Neural progenitor cell (in vitro differentiated cells): ENCODE results near the gene EPB41. TPM values are rescaled to one million over a fixed set of nuclear protein-coding genes. Genes with fewer than 3 reads are reported as not detected.
"Not testable (repeated sequence)": the region's sequence is repeated elsewhere in the genome, so short reads cannot be mapped to it uniquely, and the experiment has no call there.

ENCODE experiments used
- DNase-seq: peaks from one replicate; pipeline ENCODE4 v3.0.0-alpha.2; 2016; ENCODE audit warnings: low spot score
- H2AFZ ChIP-seq: fragments of 200-600 bp; sonication (generic); replicated peaks from 2 replicates; pipeline ENCODE4 v1.6.1; 2016; ENCODE audit warnings: antibody characterized with exemption
- H3F3A ChIP-seq: fragments of 200-600 bp; sonication (generic); 2 replicates; pipeline ENCODE4 v1.6.1; 2016; ENCODE audit warnings: antibody characterized with exemption, low read depth
- H3K27ac ChIP-seq: fragments of 200-600 bp; sonication (generic); 2 replicates; pipeline ENCODE4 v1.5.1; 2016; ENCODE audit warnings: mild to moderate bottlenecking
- H3K27me3 ChIP-seq: fragments of 200-600 bp; sonication (generic); 2 replicates; pipeline ENCODE4 v1.6.1; 2016; ENCODE audit warnings: mild to moderate bottlenecking, moderate library complexity
- H3K36me3 ChIP-seq: fragments of 200-600 bp; sonication (generic); 2 replicates; pipeline ENCODE4 v1.5.1; 2016
- H3K4me1 ChIP-seq: fragments of 200-600 bp; sonication (generic); 2 replicates; pipeline ENCODE4 v1.6.1; 2016; ENCODE audit warnings: mixed run types
- H3K4me2 ChIP-seq: fragments of 200-600 bp; sonication (generic); 2 replicates; pipeline ENCODE4 v1.6.1; 2016
- H3K4me3 ChIP-seq: fragments of 200-600 bp; sonication (generic); 2 replicates; pipeline ENCODE4 v1.5.1; 2016
- H3K79me2 ChIP-seq: fragments of 200-600 bp; sonication (generic); 2 replicates; pipeline ENCODE4 v1.6.1; 2016; ENCODE audit warnings: low read depth
- H3K9ac ChIP-seq: fragments of 200-600 bp; sonication (generic); 2 replicates; pipeline ENCODE4 v1.6.1; 2016
- H3K9me3 ChIP-seq: fragments of 200-600 bp; sonication (generic); 2 replicates; pipeline ENCODE4 v1.5.1; 2016; ENCODE audit warnings: low read depth
- H4K20me1 ChIP-seq: fragments of 200-600 bp; sonication (generic); 2 replicates; pipeline ENCODE4 v1.6.1; 2016; ENCODE audit warnings: low read depth
- H3K27ac Mint-ChIP-seq: 3 replicates; pipeline ENCODE4 v1.8.0; 2021; ENCODE audit warnings: mixed read lengths
- H3K27me3 Mint-ChIP-seq: 2 replicates; pipeline ENCODE4 v1.8.0; 2022; ENCODE audit warnings: low read depth, mild to moderate bottlenecking, inconsistent platforms, moderate library complexity, mixed read lengths; ENCODE audit not compliant: insufficient read depth
- H3K36me3 Mint-ChIP-seq: 3 replicates; pipeline ENCODE4 v1.8.0; 2021; ENCODE audit warnings: mixed read lengths
- H3K4me1 Mint-ChIP-seq: 3 replicates; pipeline ENCODE4 v1.8.0; 2021; ENCODE audit warnings: mixed read lengths
- H3K4me3 Mint-ChIP-seq: 3 replicates; pipeline ENCODE4 v1.8.0; 2021; ENCODE audit warnings: mild to moderate bottlenecking, moderate library complexity, mixed read lengths
- H3K9me3 Mint-ChIP-seq: 3 replicates; pipeline ENCODE4 v1.8.0; 2020; ENCODE audit warnings: mixed read lengths
- EZH2 ChIP-seq: fragments of 200-600 bp; sonication (generic); IDR thresholded peaks from 2 replicates; pipeline ENCODE4 v1.6.1; 2017; ENCODE audit warnings: antibody characterized with exemption, mild to moderate bottlenecking, moderate library complexity
- EZH2phosphoT487 ChIP-seq: fragments of 200-600 bp; sonication (generic); IDR thresholded peaks from 2 replicates; pipeline ENCODE4 v1.6.1; 2017; ENCODE audit warnings: antibody characterized with exemption
- total RNA-seq: library from RNA; depleted of rRNA; stranded (reverse); fragments of >200 nt; gene quantifications from 2 replicates; pipeline ENCODE4 v1.2.3, GENCODE V29; 2015; ENCODE audit warnings: low replicate concordance
- TF ChIP-seq, protein P1 (sequence below): fragments of 200-600 bp; sonication (generic); IDR thresholded peaks from 2 replicates; pipeline ENCODE4 v1.5.1; 2017; ENCODE audit warnings: antibody characterized with exemption, mild to moderate bottlenecking

Gene EPB41
- total RNA-seq, 1 donor from 2014 or later = 211 TPM

GRCh38 chr1:28936094-28936493, 21.7 kb downstream of the EPB41 start:
- no peak overlapping the region for H3K27ac Mint-ChIP-seq
- Histone ChIP-seq H3K4me3 (no peak overlapping the region), H4K20me1 (peaks cover 13% of the 10 kb centered on the region), H3K4me1 (no peaks in the 10 kb centered on the region), H3K27me3 (no peaks in the 10 kb centered on the region), H3K4me2 (no peak overlapping the region), H3K27ac (no peak overlapping the region), H3K36me3 (no peaks in the 10 kb centered on the region), H3F3A (no peaks in the 10 kb centered on the region), H3K9me3 (no peaks in the 10 kb centered on the region), H3K9ac (no peak overlapping the region), H2AFZ (no peak overlapping the region), H3K79me2 (peaks cover 98% of the 10 kb centered on the region)
- no peak overlapping the region for H3K4me3 Mint-ChIP-seq
- TF ChIP-seq EZH2phosphoT487 (no peak), EZH2 (no peak)
- TF ChIP-seq, protein P1, sequence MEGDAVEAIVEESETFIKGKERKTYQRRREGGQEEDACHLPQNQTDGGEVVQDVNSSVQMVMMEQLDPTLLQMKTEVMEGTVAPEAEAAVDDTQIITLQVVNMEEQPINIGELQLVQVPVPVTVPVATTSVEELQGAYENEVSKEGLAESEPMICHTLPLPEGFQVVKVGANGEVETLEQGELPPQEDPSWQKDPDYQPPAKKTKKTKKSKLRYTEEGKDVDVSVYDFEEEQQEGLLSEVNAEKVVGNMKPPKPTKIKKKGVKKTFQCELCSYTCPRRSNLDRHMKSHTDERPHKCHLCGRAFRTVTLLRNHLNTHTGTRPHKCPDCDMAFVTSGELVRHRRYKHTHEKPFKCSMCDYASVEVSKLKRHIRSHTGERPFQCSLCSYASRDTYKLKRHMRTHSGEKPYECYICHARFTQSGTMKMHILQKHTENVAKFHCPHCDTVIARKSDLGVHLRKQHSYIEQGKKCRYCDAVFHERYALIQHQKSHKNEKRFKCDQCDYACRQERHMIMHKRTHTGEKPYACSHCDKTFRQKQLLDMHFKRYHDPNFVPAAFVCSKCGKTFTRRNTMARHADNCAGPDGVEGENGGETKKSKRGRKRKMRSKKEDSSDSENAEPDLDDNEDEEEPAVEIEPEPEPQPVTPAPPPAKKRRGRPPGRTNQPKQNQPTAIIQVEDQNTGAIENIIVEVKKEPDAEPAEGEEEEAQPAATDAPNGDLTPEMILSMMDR = no peak
- H3K27me3 Mint-ChIP-seq = no peaks in the 10 kb centered on the region
- no peaks in the 10 kb centered on the region for H3K4me1 Mint-ChIP-seq
- H3K36me3 Mint-ChIP-seq = peaks cover 19% of the 10 kb centered on the region
- no peak for DNase-seq
- peaks cover 21% of the 10 kb centered on the region for H3K9me3 Mint-ChIP-seq

DNA sequence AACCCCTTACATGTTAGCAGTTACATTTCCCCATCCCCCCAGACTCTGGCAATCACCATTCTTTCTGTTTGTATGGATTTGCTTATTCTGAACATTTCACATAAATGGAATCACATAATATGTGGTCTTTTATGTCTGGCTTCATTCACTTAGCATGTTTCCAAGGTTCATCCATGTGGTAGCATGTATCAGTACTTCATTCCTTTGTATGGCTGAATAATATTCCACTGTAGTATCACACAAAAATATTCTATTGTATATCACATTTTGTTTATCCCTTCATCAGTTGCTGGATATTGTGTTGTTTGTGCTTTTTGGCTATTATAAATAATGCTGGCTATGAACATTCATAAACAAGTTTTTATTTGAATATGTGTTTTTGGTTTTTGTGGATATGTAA, 22.2 kb downstream of the EPB41 start:
- H3K4me2 ChIP-seq = no peak overlapping the region
- Mint-ChIP-seq H3K36me3 (peaks cover 22% of the 10 kb centered on the region), H3K27me3 (no peaks in the 10 kb centered on the region), H3K4me1 (no peaks in the 10 kb centered on the region), H3K9me3 (peaks cover 24% of the 10 kb centered on the region), H3K27ac (no peak overlapping the region), H3K4me3 (no peak overlapping the region)
- no peak overlapping the region for H3K27ac ChIP-seq
- H2AFZ ChIP-seq = no peak overlapping the region
- no peak for DNase-seq
- no peak overlapping the region for H3K9ac ChIP-seq
- no peaks in the 10 kb centered on the region for H3K4me1 ChIP-seq
- TF ChIP-seq, protein P1 = no peak
- TF ChIP-seq EZH2phosphoT487 (no peak), EZH2 (no peak)
- no peaks in the 10 kb centered on the region for H3F3A ChIP-seq
- no peaks in the 10 kb centered on the region for H3K36me3 ChIP-seq
- H3K9me3 ChIP-seq = no peaks in the 10 kb centered on the region
- H3K27me3 ChIP-seq = no peaks in the 10 kb centered on the region
- peaks cover 98% of the 10 kb centered on the region for H3K79me2 ChIP-seq
- H4K20me1 ChIP-seq = peaks cover 17% of the 10 kb centered on the region
- H3K4me3 ChIP-seq = no peak overlapping the region

DNA sequence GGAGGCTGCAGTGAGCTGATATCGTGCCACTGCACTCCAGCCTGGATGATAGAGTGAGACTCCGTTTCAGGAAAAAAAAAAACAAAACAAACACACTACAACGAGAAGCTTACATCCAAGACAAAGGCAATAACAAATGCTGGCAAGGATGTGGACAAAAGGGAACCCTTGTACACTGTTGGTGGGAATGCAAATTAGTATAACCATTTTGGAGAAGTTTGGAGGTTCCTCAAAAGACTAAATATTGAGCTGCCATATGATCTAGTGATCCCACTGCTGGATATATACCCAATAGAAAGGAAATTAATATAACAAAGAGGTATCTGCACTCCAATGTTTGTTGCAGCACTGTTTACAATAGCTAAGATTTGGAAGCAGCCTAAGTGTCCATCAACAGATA, 29.2 kb downstream of the EPB41 start:
- Histone ChIP-seq H4K20me1 (peaks cover 29% of the 10 kb centered on the region), H3K79me2 (peaks cover 100% of the 10 kb centered on the region)
- H3F3A ChIP-seq, H3K9ac ChIP-seq, H3K27ac Mint-ChIP-seq, H3K36me3 ChIP-seq, H3K27ac ChIP-seq, H3K27me3 ChIP-seq, H3K9me3 ChIP-seq, DNase-seq, H3K4me1 ChIP-seq, H3K4me1 Mint-ChIP-seq, H3K4me2 ChIP-seq, H3K4me3 ChIP-seq, H3K27me3 Mint-ChIP-seq, H3K4me3 Mint-ChIP-seq, H2AFZ ChIP-seq: not testable (repeated sequence)
- Mint-ChIP-seq H3K36me3 (peaks cover 20% of the 10 kb centered on the region), H3K9me3 (peaks cover 26% of the 10 kb centered on the region)

GRCh38 chr1:28950006-28950405, 35.6 kb downstream of the EPB41 start:
- Mint-ChIP-seq H3K36me3 (peaks cover 8% of the 10 kb centered on the region), H3K9me3 (peaks cover 6% of the 10 kb centered on the region), H3K27me3 (no peaks in the 10 kb centered on the region), H3K4me1 (peaks cover 5% of the 10 kb centered on the region), H3K4me3 (no peak overlapping the region), H3K27ac (no peak overlapping the region)
- no peak overlapping the region for H3K9ac ChIP-seq
- no peak overlapping the region for H3K4me3 ChIP-seq
- no peak overlapping the region for H3K27ac ChIP-seq
- H3K4me1 ChIP-seq = no peaks in the 10 kb centered on the region
- no peaks in the 10 kb centered on the region for H3K27me3 ChIP-seq
- H3F3A ChIP-seq = peaks cover 3% of the 10 kb centered on the region
- TF ChIP-seq EZH2phosphoT487 (no peak), EZH2 (no peak)
- TF ChIP-seq, protein P1 = no peak
- peaks cover 100% of the 10 kb centered on the region for H3K79me2 ChIP-seq
- peaks cover 31% of the 10 kb centered on the region for H4K20me1 ChIP-seq
- H2AFZ ChIP-seq = no peak overlapping the region
- DNase-seq = no peak
- H3K9me3 ChIP-seq = no peaks in the 10 kb centered on the region
- H3K4me2 ChIP-seq = no peak overlapping the region
- H3K36me3 ChIP-seq = no peaks in the 10 kb centered on the region
